Keratinocyte (primary cell): ENCODE data around the gene BTLA. TPM values are rescaled to one million over a fixed set of nuclear protein-coding genes. Genes with fewer than 3 reads are reported as not detected.

ENCODE experiments used
- DNase-seq: peaks from one replicate; pipeline ENCODE4 v3.0.0-alpha.2; 2011; ENCODE audit warnings: low read depth, missing footprints, low spot score
- FAIRE-seq: peaks from 2 replicates; lab custom pipeline; 2011; peaks lifted over from hg19 to GRCh38; lab: Jason Lieb, UNC
- H2AFZ ChIP-seq: 2 replicates; pipeline ENCODE4 v1.6.0; 2012; ENCODE audit warnings: low read length, control low read depth, inconsistent platforms; ENCODE audit not compliant: control insufficient read depth
- H3K27ac ChIP-seq: 2 replicates; pipeline ENCODE4 v1.5.1; 2011; ENCODE audit warnings: low read length; ENCODE audit not compliant: control insufficient read depth, insufficient read depth
- H3K27me3 ChIP-seq: 3 replicates; pipeline ENCODE4 v1.6.0; 2011; ENCODE audit warnings: low read length; ENCODE audit not compliant: control insufficient read depth, insufficient read depth; ENCODE audit errors: extremely low read depth
- H3K36me3 ChIP-seq, 2 experiments: 2 replicates in 1 of 2; 3 replicates in 1 of 2; pipeline ENCODE4 v1.5.1; 2011; ENCODE audit warnings: low read length in 2 of 2, mild to moderate bottlenecking in 1 of 2; ENCODE audit not compliant: control insufficient read depth in 2 of 2, insufficient read depth in 2 of 2; ENCODE audit errors: extremely low read depth in 1 of 2
- H3K4me1 ChIP-seq: 3 replicates; pipeline ENCODE4 v1.5.1; 2011; ENCODE audit warnings: low read length; ENCODE audit not compliant: control insufficient read depth, insufficient read depth; ENCODE audit errors: extremely low read depth
- H3K4me2 ChIP-seq: 3 replicates; pipeline ENCODE4 v1.6.0; 2011; ENCODE audit warnings: low read depth, low read length; ENCODE audit not compliant: control insufficient read depth, insufficient read depth; ENCODE audit errors: extremely low read depth
- H3K4me3 ChIP-seq, 3 experiments: fragments of 200-600 bp in 1 of 3; sonication (generic) in 1 of 3; 2 replicates in 2 of 3; 3 replicates in 1 of 3; pipeline ENCODE4 v1.5.1; 2011 to 2016; ENCODE audit warnings: low read length in 3 of 3, mild to moderate bottlenecking in 3 of 3, control low read depth in 2 of 3, inconsistent platforms in 1 of 3, low read depth in 1 of 3, mixed read lengths in 1 of 3, mixed run types in 1 of 3, moderate library complexity in 1 of 3; ENCODE audit not compliant: control insufficient read depth in 2 of 3, insufficient read depth in 2 of 3; ENCODE audit errors: extremely low read depth in 1 of 3
- H3K79me2 ChIP-seq: 2 replicates; pipeline ENCODE4 v1.6.0; 2012; ENCODE audit warnings: low read length; ENCODE audit not compliant: control insufficient read depth, insufficient read depth
- H3K9ac ChIP-seq: 3 replicates; pipeline ENCODE4 v1.6.0; 2011; ENCODE audit warnings: low read length; ENCODE audit not compliant: control insufficient read depth, insufficient read depth; ENCODE audit errors: extremely low read depth
- H3K9me1 ChIP-seq: 3 replicates; pipeline ENCODE4 v1.6.0; 2011; ENCODE audit warnings: low read length; ENCODE audit not compliant: control insufficient read depth, insufficient read depth; ENCODE audit errors: extremely low read depth
- H3K9me3 ChIP-seq: 2 replicates; pipeline ENCODE4 v1.5.1; 2012; ENCODE audit warnings: low read depth, low read length; ENCODE audit not compliant: control insufficient read depth
- H4K20me1 ChIP-seq: 3 replicates; pipeline ENCODE4 v1.6.0; 2011; ENCODE audit warnings: low read length; ENCODE audit not compliant: control insufficient read depth, insufficient read depth; ENCODE audit errors: extremely low read depth
- EZH2 ChIP-seq: IDR thresholded peaks from one replicate; pipeline ENCODE4 v1.6.1; 2012; ENCODE audit warnings: inconsistent platforms, mild to moderate bottlenecking, low read length, moderate library complexity
- dilution Hi-C: fragments of 300-500 bp; cut with MboI; formaldehyde crosslinking; loops from one replicate; pipeline ENCODE4 v1.7.0; 2020; ENCODE audit warnings: low sequenced_read_pairs; ENCODE audit not compliant: extremely low pct_ligation_motif_present
- polyA plus RNA-seq, 5 experiments: library from polyadenylated mRNA; depleted of rRNA in 3 of 5; stranded (reverse) in 3 of 5; stranded (forward) in 1 of 5; unstranded in 1 of 5; fragments of >200 nt; gene quantifications; 1 replicate in 1 of 5; 2 replicates in 3 of 5; 3 replicates in 1 of 5; pipeline versions ENCODE4 v1.2.1 to v1.2.3, GENCODE V29; 2011 to 2012; ENCODE audit warnings: missing spikeins in 2 of 5, low read depth in 1 of 5, low replicate concordance in 1 of 5
- TF ChIP-seq, protein P1 (sequence below), 3 experiments: IDR thresholded peaks in 1 of 3; conservative IDR thresholded peaks in 1 of 3; optimal IDR thresholded peaks in 1 of 3; 2 replicates in 2 of 3; 3 replicates in 1 of 3; pipeline versions ENCODE3 to v1.5.1; 2011; ENCODE audit warnings: low read length in 3 of 3, mild to moderate bottlenecking in 3 of 3, moderate library complexity in 2 of 3, control low read depth in 1 of 3, inconsistent platforms in 1 of 3; ENCODE audit not compliant: insufficient read depth in 2 of 3; ENCODE audit errors: extremely low read depth in 1 of 3

The BTLA gene
- polyA plus RNA-seq, 1 donor (not counting 4 experiments of a cell fraction or from before 2014, with no cell fraction given) = 0.08 TPM

DNA sequence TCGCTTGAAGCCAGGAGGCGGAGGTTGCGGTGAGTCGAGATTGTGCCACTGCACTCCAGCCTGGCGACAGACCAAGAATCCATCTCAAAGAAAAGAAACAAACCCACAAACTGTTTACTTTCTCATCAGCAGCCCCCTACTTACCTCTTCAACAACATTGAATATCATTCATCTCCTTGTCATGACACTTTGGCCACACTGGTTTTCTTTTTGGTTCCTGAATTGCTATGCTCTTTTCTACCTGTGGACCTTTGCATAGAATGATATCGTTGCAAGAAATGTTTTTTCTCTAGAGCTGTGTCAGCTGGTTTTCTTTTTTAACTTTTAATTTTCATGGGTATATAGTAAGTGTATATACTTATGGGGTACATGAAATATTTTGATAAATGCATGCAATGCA, 83.9 kb downstream of the BTLA start:
- Histone ChIP-seq H3K79me2 (no peaks in the 10 kb centered on the region), H3K4me1 (no peaks in the 10 kb centered on the region), H3K9me1 (no peaks in the 10 kb centered on the region), H3K27ac (no peak overlapping the region), H3K4me3 (no peak overlapping the region), H3K9me3 (no peaks in the 10 kb centered on the region), H3K9ac (no peak overlapping the region), H3K27me3 (no peaks in the 10 kb centered on the region), H3K36me3 (no peaks in the 10 kb centered on the region), H2AFZ (no peak overlapping the region), H4K20me1 (no peaks in the 10 kb centered on the region), H3K4me2 (no peak overlapping the region)
- DNase-seq = no peak
- no peak for FAIRE-seq
- TF ChIP-seq EZH2 = no peak
- TF ChIP-seq, protein P1, sequence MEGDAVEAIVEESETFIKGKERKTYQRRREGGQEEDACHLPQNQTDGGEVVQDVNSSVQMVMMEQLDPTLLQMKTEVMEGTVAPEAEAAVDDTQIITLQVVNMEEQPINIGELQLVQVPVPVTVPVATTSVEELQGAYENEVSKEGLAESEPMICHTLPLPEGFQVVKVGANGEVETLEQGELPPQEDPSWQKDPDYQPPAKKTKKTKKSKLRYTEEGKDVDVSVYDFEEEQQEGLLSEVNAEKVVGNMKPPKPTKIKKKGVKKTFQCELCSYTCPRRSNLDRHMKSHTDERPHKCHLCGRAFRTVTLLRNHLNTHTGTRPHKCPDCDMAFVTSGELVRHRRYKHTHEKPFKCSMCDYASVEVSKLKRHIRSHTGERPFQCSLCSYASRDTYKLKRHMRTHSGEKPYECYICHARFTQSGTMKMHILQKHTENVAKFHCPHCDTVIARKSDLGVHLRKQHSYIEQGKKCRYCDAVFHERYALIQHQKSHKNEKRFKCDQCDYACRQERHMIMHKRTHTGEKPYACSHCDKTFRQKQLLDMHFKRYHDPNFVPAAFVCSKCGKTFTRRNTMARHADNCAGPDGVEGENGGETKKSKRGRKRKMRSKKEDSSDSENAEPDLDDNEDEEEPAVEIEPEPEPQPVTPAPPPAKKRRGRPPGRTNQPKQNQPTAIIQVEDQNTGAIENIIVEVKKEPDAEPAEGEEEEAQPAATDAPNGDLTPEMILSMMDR (optimal IDR thresholded peaks at IDR 0.05 in 1 of 3, IDR thresholded peaks at IDR 0.05 in 1 of 3, conservative IDR thresholded peaks at IDR 0.05 in 1 of 3; ENCODE audit: extremely low read depth in 1 of 3, insufficient read depth in 2 of 3, low read length in 3 of 3) = no peak
- dilution Hi-C loops = no loop called here

Other genes starting within 250 kb of the BTLA start
- gene SLC9C1, start 205.3 kb downstream of the BTLA start, polyA plus RNA-seq = not detected in 3 replicates
- 0.05 to 0.14 TPM (median 0.07 TPM) in 3 replicates for gene CD200, start 166.3 kb downstream of the BTLA start, polyA plus RNA-seq
- gene ATG3, start 62.5 kb upstream of the BTLA start, polyA plus RNA-seq = 35.5 to 61.3 TPM (median 38.6 TPM) in 3 replicates
- gene SLC35A5, start 62.6 kb upstream of the BTLA start, polyA plus RNA-seq = 23.8 to 31.8 TPM (median 27.8 TPM) in 3 replicates
- gene CCDC80, start 141.7 kb upstream of the BTLA start, polyA plus RNA-seq = 10.4 to 14.7 TPM (median 12.8 TPM) in 3 replicates